HEK293T (cell line): Measurements from ENCODE around the gene MYH16.
"Not testable (repeated sequence)": the region's sequence is repeated elsewhere in the genome, so short reads cannot be mapped to it uniquely, and the experiment has no call there.

ENCODE experiments used
- FOXM1 ChIP-seq: fragments of 450-650 bp; IDR thresholded peaks from 2 replicates; pipeline ENCODE4 v1.6.1; 2017; ENCODE audit warnings: mild to moderate bottlenecking, borderline replicate concordance
- TARDBP ChIP-seq: fragments of 450-650 bp; IDR thresholded peaks from 2 replicates; pipeline ENCODE4 v1.6.1; 2016

DNA sequence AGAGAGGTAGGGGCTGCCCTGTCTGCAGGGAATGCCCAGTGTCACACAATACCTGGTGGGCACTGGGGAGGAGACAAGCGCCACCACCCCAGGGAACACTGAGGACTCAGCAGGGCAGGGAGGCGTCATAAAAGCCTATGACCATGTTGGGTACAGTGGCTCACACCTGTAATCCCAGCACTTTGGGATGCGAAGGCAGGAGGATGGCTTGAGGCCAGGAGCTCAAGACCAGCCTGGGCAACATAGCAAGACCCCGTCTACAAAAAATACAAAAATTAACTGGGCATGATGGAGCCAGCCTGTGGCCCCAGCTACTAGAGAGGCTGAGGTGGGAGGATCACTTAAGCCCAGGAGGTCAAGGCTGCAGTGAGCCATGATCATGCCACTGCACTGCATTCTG, 11.5 kb downstream of the MYH16 start:
- TF ChIP-seq FOXM1, TARDBP: not testable (repeated sequence)
